Measurements from ENCODE around the gene FCGR1A. TPM values are rescaled to one million over a fixed set of nuclear protein-coding genes. Genes with fewer than 3 reads are reported as not detected.
"Not testable (repeated sequence)": the region's sequence is repeated elsewhere in the genome, so short reads cannot be mapped to it uniquely, and the experiment has no call there.

FCGR1A gene
- total RNA-seq, 3 donors from 2014 or later = 1.5 to 10.2 (median 2.6) TPM

- intact Hi-C loops (cut with DNase I, micrococcal nuclease); H3K9me3 ChIP-seq; H3K36me3 ChIP-seq (ENCODE audit: low read depth); H3K4me1 ChIP-seq (ENCODE audit: low read depth): not testable (repeated sequence)
- peak; percentile 37 for TF ChIP-seq CTCF (IDR thresholded peaks at IDR 0.05)
- ATAC-seq (peak; percentile 93), DNase-seq (peak; percentile 58 to 69 (median 63))
- H3K4me3 ChIP-seq = peak overlapping the region; percentile 30
Observed at GRCh38 chr1:149792502-149792901, 10.0 kb downstream of the FCGR1A start.

DNA sequence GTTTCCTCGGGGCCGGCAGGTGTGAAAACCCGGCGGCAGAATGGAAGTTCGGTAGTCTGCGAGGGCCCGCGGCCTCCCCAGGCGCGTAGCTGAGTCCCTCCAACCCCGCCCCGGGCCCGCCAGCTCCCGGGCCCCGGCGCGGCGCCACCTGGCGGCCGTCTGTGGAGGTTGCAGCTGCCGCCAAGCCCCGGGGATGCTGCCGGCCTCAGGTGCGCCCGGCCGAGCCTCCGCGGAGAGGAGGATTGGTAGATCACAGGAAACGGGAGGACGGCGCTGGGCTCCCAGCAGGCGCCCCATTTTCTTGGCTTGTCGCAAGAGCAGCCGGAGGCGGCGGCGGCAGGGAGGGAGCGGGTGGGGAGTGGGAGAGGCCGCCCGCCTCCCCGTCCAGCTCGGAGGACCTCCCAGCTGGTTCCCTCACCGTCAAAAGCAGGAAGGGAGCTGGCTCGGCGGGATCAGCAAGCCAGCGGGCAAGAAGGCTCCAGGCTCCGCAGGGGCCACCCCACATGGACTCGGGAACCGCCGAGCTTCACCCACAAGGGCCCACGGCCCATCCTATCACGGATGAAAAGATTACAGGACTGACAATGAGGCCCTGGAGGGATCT lies 10.5 kb downstream of the FCGR1A start:
- H3K9me3 ChIP-seq; H3K36me3 ChIP-seq (ENCODE audit: low read depth); H3K4me1 ChIP-seq (ENCODE audit: low read depth); intact Hi-C loops (cut with DNase I, micrococcal nuclease): not testable (repeated sequence)
- peak overlapping the region; percentile 30 for H3K4me3 ChIP-seq
- DNase-seq (peak; percentile 75 to 86 (median 86)), ATAC-seq (peak; percentile 99)

DNA sequence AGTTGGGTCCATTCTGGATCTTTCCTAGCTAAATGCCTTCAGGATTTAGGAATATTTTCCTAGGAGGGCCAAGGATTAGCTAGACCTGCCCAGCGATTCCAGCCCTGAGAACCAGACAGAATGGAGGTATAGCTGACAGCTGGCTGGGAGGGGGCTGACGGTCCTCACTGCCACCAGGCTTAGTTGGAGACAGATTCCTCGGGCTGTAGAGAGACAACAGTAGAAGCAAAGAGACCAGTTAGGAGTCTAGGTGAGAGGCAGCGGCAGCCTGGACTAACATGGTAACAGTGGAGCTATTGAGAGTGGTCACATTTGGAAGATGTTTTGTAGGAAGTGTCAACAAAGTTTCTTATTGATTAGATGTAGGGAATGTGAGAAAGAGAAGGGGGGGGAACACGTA lies 11.4 kb downstream of the FCGR1A start:
- H3K36me3 ChIP-seq (ENCODE audit: low read depth); DNase-seq; intact Hi-C loops (cut with DNase I, micrococcal nuclease); ATAC-seq; H3K9me3 ChIP-seq; H3K4me3 ChIP-seq; H3K4me1 ChIP-seq (ENCODE audit: low read depth): not testable (repeated sequence)

DNA sequence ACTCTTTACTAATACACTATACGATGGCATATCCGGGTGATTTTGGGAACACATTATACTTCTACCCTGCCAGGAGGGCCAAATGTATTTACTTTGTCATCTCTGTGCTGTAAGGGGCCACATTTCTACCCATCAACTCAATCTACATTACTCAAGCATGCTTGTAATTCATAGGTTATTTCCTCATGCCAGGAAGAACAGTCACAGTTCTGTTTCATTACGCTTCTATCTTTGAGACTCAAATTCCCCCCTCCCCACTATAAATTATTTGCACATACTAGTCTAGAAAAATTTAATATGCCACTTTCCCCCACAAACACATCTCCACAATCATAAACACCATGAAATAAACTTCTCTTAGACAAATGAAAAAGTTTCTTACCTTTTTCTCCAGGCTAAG lies 19.1 kb downstream of the FCGR1A start:
- H3K36me3 ChIP-seq (ENCODE audit: low read depth); H3K4me3 ChIP-seq; H3K4me1 ChIP-seq (ENCODE audit: low read depth); ATAC-seq; H3K9me3 ChIP-seq; intact Hi-C loops (cut with DNase I, micrococcal nuclease); DNase-seq: not testable (repeated sequence)

DNA sequence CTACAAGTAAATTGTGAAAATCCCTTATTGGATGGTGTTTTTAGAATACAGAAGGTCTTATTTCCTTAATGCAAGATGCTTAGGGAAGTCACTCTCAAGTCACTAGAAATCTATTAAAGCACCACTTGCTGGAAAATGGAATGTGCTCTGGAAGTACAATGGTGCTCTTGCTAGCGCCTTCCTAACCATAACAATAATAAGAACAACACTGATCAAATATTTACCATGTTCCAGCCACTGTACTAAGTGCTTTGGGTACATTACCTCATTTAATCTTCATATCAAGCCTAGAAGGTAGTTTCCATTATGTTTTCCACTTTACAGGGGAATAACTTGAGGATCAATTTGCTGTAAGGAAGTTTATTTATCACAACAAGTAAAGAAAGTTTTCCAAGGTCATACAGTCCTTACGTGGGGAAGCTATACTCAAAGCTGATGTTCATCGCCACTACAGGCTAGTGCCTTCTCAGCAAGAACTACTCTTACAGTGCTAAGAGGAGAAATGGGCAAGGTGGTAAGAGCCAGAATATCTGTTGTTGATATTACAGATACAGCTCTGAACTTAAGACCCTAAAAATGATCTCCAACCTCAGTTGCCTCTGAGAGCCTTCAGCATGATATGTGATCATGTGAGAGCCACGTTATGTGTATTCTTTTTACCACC lies 22.1 kb downstream of the FCGR1A start:
- H3K9me3 ChIP-seq; H3K4me1 ChIP-seq (ENCODE audit: low read depth); intact Hi-C loops (cut with DNase I, micrococcal nuclease); H3K36me3 ChIP-seq (ENCODE audit: low read depth); DNase-seq; ATAC-seq; H3K4me3 ChIP-seq: not testable (repeated sequence)

DNA sequence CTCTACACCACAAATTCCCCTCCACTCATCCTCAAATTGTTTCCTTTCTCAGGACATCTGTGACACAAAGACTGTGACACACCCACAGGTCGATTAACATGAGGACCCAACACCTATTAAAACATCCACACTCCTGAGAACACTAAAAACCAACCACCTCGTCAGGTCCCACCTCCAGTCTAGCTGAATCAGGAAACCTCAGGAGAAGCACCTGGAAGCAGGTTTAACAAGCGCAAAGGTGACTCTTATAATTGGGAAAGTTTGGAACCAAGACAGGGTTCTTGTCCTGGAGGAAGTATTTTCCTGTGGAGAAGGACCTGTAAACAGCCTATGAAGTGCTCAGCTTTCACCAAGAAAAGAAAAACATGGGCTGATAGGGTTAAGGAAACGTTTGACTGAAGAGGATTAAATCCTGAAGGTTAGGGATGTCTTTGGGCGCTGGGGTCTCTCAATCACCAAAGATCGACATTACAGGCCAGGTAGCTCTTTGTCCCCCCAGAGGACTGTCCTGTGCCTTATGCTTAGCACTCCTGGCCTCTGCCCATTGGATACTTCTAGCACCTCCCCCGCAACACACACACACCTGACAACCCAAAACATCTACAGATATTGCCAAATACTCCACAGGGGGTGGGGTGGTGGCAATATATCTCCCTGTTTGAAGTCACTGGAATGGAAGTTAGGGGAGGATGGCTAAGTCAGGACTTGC lies 28.4 kb downstream of the FCGR1A start:
- H3K4me1 ChIP-seq (ENCODE audit: low read depth); H3K4me3 ChIP-seq; intact Hi-C loops (cut with DNase I, micrococcal nuclease); H3K9me3 ChIP-seq; H3K36me3 ChIP-seq (ENCODE audit: low read depth): not testable (repeated sequence)
- DNase-seq (peak in 1 of 3 donors; percentile 16), ATAC-seq (peak; percentile 21)

DNA sequence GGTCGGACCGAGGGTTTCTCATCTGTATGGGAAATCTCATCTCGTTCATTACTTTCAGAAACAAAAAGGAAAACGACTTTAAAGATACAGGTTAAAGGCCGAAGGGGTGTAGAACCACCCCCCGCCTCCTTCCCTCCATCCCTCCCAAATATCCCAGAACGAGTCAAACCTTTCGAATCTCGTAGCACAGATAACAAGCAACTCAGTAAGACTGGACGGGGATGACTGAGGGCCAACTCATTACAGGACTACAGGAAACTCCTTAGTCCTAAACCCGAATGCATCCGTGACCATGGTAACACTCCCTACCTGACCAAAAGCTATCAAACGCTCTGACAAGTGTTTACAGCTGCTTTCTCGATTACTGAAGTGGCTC lies 29.0 kb downstream of the FCGR1A start:
- H3K4me1 ChIP-seq (ENCODE audit: low read depth); H3K36me3 ChIP-seq (ENCODE audit: low read depth); H3K9me3 ChIP-seq; H3K4me3 ChIP-seq; intact Hi-C loops (cut with DNase I, micrococcal nuclease): not testable (repeated sequence)
- DNase-seq (peak in 1 of 3 donors; percentile 12), ATAC-seq (peak; percentile 32)

DNA sequence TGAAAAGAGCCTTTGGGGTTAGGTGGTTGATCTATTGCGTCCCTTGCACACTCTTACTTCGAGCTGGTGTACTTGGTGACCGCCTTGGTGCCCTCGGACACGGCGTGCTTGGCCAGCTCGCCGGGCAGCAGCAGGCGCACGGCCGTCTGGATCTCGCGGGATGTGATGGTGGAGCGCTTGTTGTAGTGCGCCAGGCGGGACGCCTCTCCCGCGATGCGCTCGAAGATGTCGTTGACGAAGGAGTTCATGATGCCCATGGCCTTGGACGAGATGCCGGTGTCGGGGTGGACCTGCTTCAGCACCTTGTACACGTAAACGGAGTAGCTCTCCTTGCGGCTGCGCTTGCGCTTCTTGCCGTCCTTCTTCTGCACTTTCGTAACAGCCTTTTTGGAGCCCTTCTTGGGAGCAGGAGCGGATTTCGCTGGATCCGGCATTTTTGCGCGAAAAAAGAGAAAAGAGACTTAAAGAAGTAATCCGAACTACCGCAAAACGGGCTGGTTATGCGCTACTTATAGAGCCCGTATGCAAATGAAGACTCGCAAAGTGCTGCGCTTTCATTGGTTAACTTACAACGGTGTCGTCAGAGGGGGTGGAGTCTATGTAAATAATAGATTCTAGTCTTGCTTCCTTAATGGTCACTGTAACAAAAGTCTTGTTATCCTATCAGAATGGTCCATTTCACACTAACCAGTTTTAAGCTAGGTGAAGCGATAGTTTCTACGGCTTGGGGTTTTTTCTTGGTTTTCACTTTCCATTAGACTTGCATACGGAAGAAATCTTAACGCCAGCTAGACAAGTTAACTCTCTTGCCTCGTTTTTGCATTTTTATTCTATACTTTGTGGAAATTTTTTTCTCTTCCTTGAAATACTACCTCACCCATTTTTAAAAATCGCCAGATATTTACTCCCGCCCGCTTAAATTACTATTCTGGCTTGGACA lies 29.7 kb downstream of the FCGR1A start:
- intact Hi-C loops (cut with DNase I, micrococcal nuclease); H3K4me1 ChIP-seq (ENCODE audit: low read depth); H3K36me3 ChIP-seq (ENCODE audit: low read depth); H3K9me3 ChIP-seq: not testable (repeated sequence)
- DNase-seq (peak; percentile 69 to 92 (median 81)), ATAC-seq (peak; percentile 91)
- H3K4me3 ChIP-seq = peak overlapping the region; percentile 7

GRCh38 chr1:149812893-149813801 lies 30.7 kb downstream of the FCGR1A start:
- H3K4me3 ChIP-seq; H3K4me1 ChIP-seq (ENCODE audit: low read depth); intact Hi-C loops (cut with DNase I, micrococcal nuclease); H3K36me3 ChIP-seq (ENCODE audit: low read depth); H3K9me3 ChIP-seq: not testable (repeated sequence)
- ATAC-seq (peak; percentile 65), DNase-seq (peak; percentile 69 to 83 (median 70))

DNA sequence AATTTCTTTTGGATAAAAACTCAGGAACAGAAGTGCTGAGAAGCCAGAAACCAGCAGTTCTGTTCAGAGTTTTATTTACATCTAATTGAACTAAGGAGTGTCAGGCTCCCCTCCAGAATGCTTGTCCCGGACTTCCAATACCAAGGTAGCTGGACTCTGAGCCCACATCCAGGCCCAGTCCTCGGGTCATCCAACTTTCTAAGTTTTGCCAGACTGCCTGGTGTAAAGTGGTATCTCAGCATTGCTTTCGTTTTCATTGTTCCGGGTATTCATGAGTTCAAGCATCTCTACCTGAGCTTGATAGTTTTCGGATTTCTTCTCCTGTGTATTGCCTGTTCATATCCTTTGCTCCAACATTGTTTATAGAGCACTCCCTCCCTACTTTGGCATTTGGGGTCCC lies 37.9 kb downstream of the FCGR1A start:
- DNase-seq; H3K9me3 ChIP-seq; H3K4me3 ChIP-seq; ATAC-seq; intact Hi-C loops (cut with DNase I, micrococcal nuclease); H3K4me1 ChIP-seq (ENCODE audit: low read depth); H3K36me3 ChIP-seq (ENCODE audit: low read depth): not testable (repeated sequence)

DNA sequence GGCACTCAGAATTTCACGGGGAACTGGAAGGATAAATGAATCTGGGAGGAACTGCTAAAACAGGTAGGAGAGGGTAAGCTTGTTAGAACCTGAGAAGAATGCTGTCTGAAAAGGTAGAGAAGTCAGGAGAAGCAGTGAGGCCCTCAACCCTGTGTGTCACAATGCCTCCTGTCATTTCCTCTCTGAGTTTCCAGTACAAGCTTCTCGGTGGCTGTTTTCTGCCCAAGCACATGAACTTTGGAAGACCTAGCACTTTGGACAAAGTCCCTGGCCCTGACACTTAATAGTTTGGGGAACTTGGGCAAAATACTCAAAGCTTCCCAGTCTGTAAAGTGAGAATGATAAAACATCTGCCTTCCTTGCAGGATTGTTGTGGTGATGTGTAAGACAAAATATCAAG lies 44.1 kb downstream of the FCGR1A start:
- H3K9me3 ChIP-seq; intact Hi-C loops (cut with DNase I, micrococcal nuclease); H3K4me3 ChIP-seq; H3K36me3 ChIP-seq (ENCODE audit: low read depth); H3K4me1 ChIP-seq (ENCODE audit: low read depth); ATAC-seq; DNase-seq: not testable (repeated sequence)

Measured in mucosa of descending colon (tissue), 3 donors.